Ascending aorta (tissue), 2 donors: Measurements from ENCODE around the gene TPX2. TPM values are rescaled to one million over a fixed set of nuclear protein-coding genes. Genes with fewer than 3 reads are reported as not detected.
"Not testable (repeated sequence)": the region's sequence is repeated elsewhere in the genome, so short reads cannot be mapped to it uniquely, and the experiment has no call there.

Experiments used
- DNase-seq, 2 donors: peaks; one replicate each; pipeline ENCODE4 v3.0.0-alpha.2; 2019; ENCODE audit warnings: low spot score in 2 of 2
- H3K27ac ChIP-seq, 2 donors: fragments of 200-600 bp; sonication (generic); one replicate each; pipeline ENCODE4 v1.5.1; 2016 to 2017; ENCODE audit warnings: mild to moderate bottlenecking in 1 of 2
- H3K27me3 ChIP-seq: fragments of 200-600 bp; sonication (generic); one replicate; pipeline ENCODE4 v1.5.1; 2017
- H3K36me3 ChIP-seq, 2 donors: fragments of 200-600 bp; sonication (generic); one replicate each; pipeline ENCODE4 v1.5.1; 2016
- H3K4me1 ChIP-seq, 2 donors: fragments of 200-600 bp; sonication (generic); one replicate each; pipeline ENCODE4 v1.5.1; 2016 to 2017; ENCODE audit warnings: mild to moderate bottlenecking in 1 of 2
- H3K4me3 ChIP-seq, 2 donors: fragments of 200-600 bp; sonication (generic); one replicate each; pipeline ENCODE4 v1.5.1; 2016 to 2017; ENCODE audit warnings: mild to moderate bottlenecking in 1 of 2
- H3K9me3 ChIP-seq, 2 donors: fragments of 200-600 bp; sonication (generic); one replicate each; pipeline ENCODE4 v1.5.1; 2016
- CTCF ChIP-seq, 3 experiments: fragments of 200-600 bp in 2 of 3; fragments of 450-650 bp in 1 of 3; sonication (generic) in 2 of 3; IDR thresholded peaks; one replicate each; pipeline ENCODE4 v1.5.1; 2016 to 2019; ENCODE audit warnings: antibody characterized with exemption in 3 of 3, mild to moderate bottlenecking in 1 of 3, moderate library complexity in 1 of 3
- intact Hi-C: fragments of 100-400 bp; cut with DNase I; formaldehyde crosslinking; loops from one replicate; pipeline ENCODE4 v1.15.1; 2023
- total RNA-seq: library from RNA; depleted of rRNA; stranded (reverse); fragments of >200 nt; gene quantifications from one replicate; pipeline ENCODE4 v1.1.0, GENCODE V29; 2016

Gene TPX2
- total RNA-seq, 1 donor from 2014 or later, result not detected

GRCh38 chr20:31740656-31741323 is 1.7 kb downstream of the TPX2 start:
- no peak overlapping the region for H3K4me3 ChIP-seq
- H3K36me3 ChIP-seq, result no peaks in the 10 kb centered on the region
- TF ChIP-seq CTCF (IDR thresholded peaks at IDR 0.05), result no peak
- H3K27ac ChIP-seq, result no peak overlapping the region
- intact Hi-C loops, result no loop called here
- no peak for DNase-seq
- H3K27me3 ChIP-seq, result no peaks in the 10 kb centered on the region
- H3K4me1 ChIP-seq, result peaks cover 0 to 3% of the 10 kb centered on the region in 2 donors
- H3K9me3 ChIP-seq, result no peaks in the 10 kb centered on the region

DNA sequence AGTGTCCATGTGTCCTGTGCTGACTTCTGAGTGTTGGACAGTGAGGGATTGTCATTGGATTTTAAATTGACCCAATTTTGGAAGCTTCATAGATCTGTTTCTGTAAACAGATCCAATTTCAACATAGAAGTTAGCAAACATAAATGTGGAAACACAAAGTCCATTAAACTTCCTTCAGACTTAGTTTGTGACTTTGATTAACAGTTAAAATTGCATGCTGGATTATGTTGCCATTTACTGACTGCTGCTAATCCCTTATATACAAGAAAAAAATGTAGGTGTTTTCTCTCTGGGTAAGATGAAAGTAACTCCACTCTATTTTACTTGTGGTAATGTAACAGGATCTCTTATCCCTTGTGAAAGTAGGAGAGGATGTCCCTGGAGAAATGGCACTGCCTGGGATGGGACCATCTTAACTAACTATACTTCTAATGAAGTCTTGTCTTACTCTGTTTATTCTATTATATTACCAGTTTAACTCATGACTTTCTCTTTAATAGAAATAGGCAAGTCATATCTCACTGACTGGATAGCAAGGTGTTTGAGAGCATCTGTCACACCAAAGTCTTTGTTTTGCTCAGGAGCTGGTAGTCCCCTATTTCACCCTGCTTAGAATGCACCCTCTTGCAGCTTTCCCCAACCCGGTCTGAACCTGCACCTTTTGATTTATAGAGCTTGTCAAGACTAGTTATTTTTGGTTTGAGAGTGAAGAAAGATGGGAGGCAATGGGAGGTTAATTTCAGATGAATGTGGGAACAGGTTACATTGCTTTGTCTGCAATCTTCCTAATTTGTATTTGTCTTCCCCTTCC is 7.2 kb downstream of the TPX2 start:
- Histone ChIP-seq H3K36me3 (no peaks in the 10 kb centered on the region), H3K27me3 (no peaks in the 10 kb centered on the region), H3K4me3 (no peak overlapping the region), H3K27ac (no peak overlapping the region), H3K4me1 (no peaks in the 10 kb centered on the region), H3K9me3 (no peaks in the 10 kb centered on the region)
- DNase-seq, result no peak
- intact Hi-C loops, result no loop called here
- TF ChIP-seq CTCF (IDR thresholded peaks at IDR 0.05), result no peak

DNA sequence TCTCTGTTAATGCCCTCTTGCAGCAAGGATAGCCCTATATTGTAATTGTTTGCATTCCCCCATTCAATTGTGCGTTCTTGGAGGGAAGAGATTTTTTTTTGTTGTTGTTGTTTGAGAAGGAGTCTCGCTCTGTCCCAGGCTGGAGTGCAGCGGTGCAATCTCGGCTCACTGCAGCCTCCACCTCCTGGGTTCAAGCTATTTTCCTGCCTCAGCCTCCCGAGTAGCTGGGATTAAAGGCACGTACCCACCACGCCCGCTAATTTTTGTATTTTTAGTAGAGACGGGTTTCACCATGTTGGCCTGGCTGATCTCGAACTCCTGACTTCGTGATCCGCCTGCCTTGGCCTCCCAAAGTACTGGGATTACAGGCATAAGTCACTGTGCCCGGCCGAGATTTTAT is 7.9 kb downstream of the TPX2 start:
- H3K36me3 ChIP-seq, H3K27ac ChIP-seq, intact Hi-C loops, H3K4me1 ChIP-seq, H3K27me3 ChIP-seq, H3K4me3 ChIP-seq, H3K9me3 ChIP-seq, DNase-seq: not testable (repeated sequence)

- H3K4me1 ChIP-seq, result no peaks in the 10 kb centered on the region
- no peaks in the 10 kb centered on the region for H3K9me3 ChIP-seq
- no peaks in the 10 kb centered on the region for H3K36me3 ChIP-seq
- H3K27ac ChIP-seq, result peak overlapping the region; percentile 32 to 62
- H3K4me3 ChIP-seq, result no peak overlapping the region
- DNase-seq, result no peak
- no peak for TF ChIP-seq CTCF (IDR thresholded peaks at IDR 0.05)
- H3K27me3 ChIP-seq, result no peaks in the 10 kb centered on the region
- intact Hi-C loops, result no loop called here
Measured at GRCh38 chr20:31747640-31748039, 8.6 kb downstream of the TPX2 start.

- DNase-seq, result no peak
- intact Hi-C loops, result no loop called here
- Histone ChIP-seq H3K27ac (no peak overlapping the region), H3K36me3 (no peaks in the 10 kb centered on the region), H3K4me3 (no peak overlapping the region), H3K4me1 (no peaks in the 10 kb centered on the region), H3K9me3 (no peaks in the 10 kb centered on the region), H3K27me3 (no peaks in the 10 kb centered on the region)
- no peak for TF ChIP-seq CTCF (IDR thresholded peaks at IDR 0.05)
Measured at GRCh38 chr20:31749223-31749622, 10.1 kb downstream of the TPX2 start.

GRCh38 chr20:31751126-31751525 is 12.0 kb downstream of the TPX2 start:
- no peak overlapping the region for H3K27ac ChIP-seq
- H3K9me3 ChIP-seq, result no peaks in the 10 kb centered on the region
- no peaks in the 10 kb centered on the region for H3K36me3 ChIP-seq
- intact Hi-C loops, result no loop called here
- no peak for DNase-seq
- H3K4me3 ChIP-seq, result no peak overlapping the region
- no peaks in the 10 kb centered on the region for H3K27me3 ChIP-seq
- no peaks in the 10 kb centered on the region for H3K4me1 ChIP-seq
- no peak for TF ChIP-seq CTCF (IDR thresholded peaks at IDR 0.05)
